Cardiac muscle cell (in vitro differentiated cells and primary cell): ENCODE data around the gene CSNK1G3. TPM values are rescaled to one million over a fixed set of nuclear protein-coding genes. Genes with fewer than 3 reads are reported as not detected.

ENCODE experiments used
- DNase-seq, 2 donors: peaks; one replicate each; pipeline versions ENCODE4 v3.0.0 to v3.0.0-alpha.2; 2010 to 2017; ENCODE audit warnings: low read depth in 1 of 2, low spot score in 1 of 2
- H3K27ac ChIP-seq: fragments of 200-600 bp; sonication (generic); 2 replicates; pipeline ENCODE4 v1.5.1; 2016
- H3K27me3 ChIP-seq: fragments of 200-600 bp; sonication (generic); 2 replicates; pipeline ENCODE4 v1.6.0; 2016; ENCODE audit warnings: control low read depth
- H3K36me3 ChIP-seq: fragments of 200-600 bp; sonication (generic); 2 replicates; pipeline ENCODE4 v1.5.1; 2016; ENCODE audit warnings: control low read depth
- H3K4me1 ChIP-seq: fragments of 200-600 bp; sonication (generic); 2 replicates; pipeline ENCODE4 v1.8.1; 2017; ENCODE audit warnings: low read depth, mild to moderate bottlenecking, mixed run types
- H3K4me3 ChIP-seq: fragments of 200-600 bp; sonication (generic); 2 replicates; pipeline ENCODE4 v1.5.1; 2016; ENCODE audit warnings: mild to moderate bottlenecking
- H3K9me3 ChIP-seq: fragments of 200-600 bp; sonication (generic); 2 replicates; pipeline ENCODE4 v1.5.1; 2017; ENCODE audit warnings: low read depth, mild to moderate bottlenecking, control low read depth
- polyA plus RNA-seq: library from polyadenylated mRNA; unstranded; fragments of >200 nt; fragmentation: Nextera tagmentation; extraction: Ambion mirVana; gene quantifications from 2 replicates; pipeline ENCODE4 v1.2.1, GENCODE V29; 2016
- total RNA-seq: library from RNA; depleted of rRNA; stranded (reverse); fragments of >200 nt; gene quantifications from 2 replicates; pipeline ENCODE4 v1.2.3, GENCODE V29; 2016
- TF ChIP-seq, protein P1 (sequence below): IDR thresholded peaks from 2 replicates; pipeline ENCODE4 v1.5.1; 2012; ENCODE audit warnings: low read depth, mild to moderate bottlenecking, low read length

CSNK1G3 gene
- total and polyA plus RNA-seq, 2 experiments from 2014 or later = 22.1 to 33.4 TPM

DNA sequence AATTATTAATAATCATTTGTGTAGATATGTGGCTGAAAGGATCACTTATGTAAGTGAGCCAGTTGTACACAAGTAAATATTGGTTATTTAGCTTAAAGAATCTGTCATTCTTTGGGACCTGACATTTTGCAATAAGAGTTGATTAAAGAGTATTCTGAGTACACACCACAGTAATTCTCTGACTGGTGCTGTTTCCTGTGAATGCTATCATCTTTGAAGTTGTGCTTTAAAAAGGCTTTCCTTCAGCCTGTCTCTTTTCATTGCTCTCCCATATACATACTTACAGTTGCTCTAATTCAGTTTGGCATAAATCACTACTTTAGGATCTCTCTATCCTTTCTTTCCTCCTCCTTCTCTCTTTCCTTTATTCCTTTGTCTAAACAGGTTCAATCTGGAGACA, 8.7 kb upstream of the CSNK1G3 start:
- DNase-seq = no peak
- Histone ChIP-seq H3K27me3 (no peaks in the 10 kb centered on the region), H3K27ac (no peak overlapping the region), H3K4me1 (no peaks in the 10 kb centered on the region), H3K36me3 (no peaks in the 10 kb centered on the region), H3K4me3 (no peak overlapping the region), H3K9me3 (no peaks in the 10 kb centered on the region)
- TF ChIP-seq, protein P1, sequence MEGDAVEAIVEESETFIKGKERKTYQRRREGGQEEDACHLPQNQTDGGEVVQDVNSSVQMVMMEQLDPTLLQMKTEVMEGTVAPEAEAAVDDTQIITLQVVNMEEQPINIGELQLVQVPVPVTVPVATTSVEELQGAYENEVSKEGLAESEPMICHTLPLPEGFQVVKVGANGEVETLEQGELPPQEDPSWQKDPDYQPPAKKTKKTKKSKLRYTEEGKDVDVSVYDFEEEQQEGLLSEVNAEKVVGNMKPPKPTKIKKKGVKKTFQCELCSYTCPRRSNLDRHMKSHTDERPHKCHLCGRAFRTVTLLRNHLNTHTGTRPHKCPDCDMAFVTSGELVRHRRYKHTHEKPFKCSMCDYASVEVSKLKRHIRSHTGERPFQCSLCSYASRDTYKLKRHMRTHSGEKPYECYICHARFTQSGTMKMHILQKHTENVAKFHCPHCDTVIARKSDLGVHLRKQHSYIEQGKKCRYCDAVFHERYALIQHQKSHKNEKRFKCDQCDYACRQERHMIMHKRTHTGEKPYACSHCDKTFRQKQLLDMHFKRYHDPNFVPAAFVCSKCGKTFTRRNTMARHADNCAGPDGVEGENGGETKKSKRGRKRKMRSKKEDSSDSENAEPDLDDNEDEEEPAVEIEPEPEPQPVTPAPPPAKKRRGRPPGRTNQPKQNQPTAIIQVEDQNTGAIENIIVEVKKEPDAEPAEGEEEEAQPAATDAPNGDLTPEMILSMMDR = no peak

DNA sequence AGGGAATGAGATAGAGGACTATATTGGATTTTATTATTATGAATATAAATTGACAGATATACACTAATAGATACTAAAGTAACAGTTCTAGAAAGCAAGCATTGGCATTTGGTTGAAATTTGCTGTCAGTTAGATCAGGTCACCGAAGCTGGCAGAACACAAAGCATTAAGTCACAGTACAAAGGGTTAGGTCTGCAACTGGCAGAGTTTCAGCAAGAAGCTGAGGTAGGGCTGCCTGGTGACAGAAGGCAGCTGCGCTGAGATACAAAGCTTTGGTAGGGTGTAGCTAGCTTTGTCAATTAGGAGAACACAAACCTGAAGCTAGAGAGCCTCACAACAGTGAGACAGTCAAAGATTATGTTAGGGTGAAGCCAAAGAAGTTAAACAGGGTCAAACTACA, 6.3 kb upstream of the CSNK1G3 start:
- Histone ChIP-seq H3K9me3 (no peaks in the 10 kb centered on the region), H3K27me3 (no peaks in the 10 kb centered on the region), H3K36me3 (no peaks in the 10 kb centered on the region), H3K27ac (no peak overlapping the region), H3K4me3 (no peak overlapping the region), H3K4me1 (no peaks in the 10 kb centered on the region)
- TF ChIP-seq, protein P1 = no peak
- no peak for DNase-seq

DNA sequence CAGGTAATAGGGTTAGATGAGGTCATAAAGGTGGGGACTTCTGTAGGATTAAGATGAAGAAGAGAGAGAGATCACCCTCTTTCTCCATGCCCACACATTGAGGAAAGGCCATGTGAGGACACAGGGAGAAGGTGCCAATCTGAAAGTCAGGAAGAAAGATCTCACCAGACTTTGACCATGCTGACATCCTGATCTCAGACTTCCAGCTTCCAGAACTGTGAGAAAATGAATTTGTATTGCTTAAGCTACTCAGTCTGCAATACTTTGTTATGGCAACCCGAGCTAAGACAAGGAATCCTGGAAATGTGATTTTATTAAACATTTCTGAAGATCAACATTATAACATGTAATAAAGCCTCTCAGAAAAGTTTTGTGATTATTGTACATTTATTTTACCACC, 3.5 kb upstream of the CSNK1G3 start:
- peaks cover 1% of the 10 kb centered on the region for H3K4me1 ChIP-seq
- no peak overlapping the region for H3K27ac ChIP-seq
- no peaks in the 10 kb centered on the region for H3K9me3 ChIP-seq
- H3K27me3 ChIP-seq = no peaks in the 10 kb centered on the region
- H3K36me3 ChIP-seq = no peaks in the 10 kb centered on the region
- no peak overlapping the region for H3K4me3 ChIP-seq
- TF ChIP-seq, protein P1 = no peak
- no peak for DNase-seq

DNA sequence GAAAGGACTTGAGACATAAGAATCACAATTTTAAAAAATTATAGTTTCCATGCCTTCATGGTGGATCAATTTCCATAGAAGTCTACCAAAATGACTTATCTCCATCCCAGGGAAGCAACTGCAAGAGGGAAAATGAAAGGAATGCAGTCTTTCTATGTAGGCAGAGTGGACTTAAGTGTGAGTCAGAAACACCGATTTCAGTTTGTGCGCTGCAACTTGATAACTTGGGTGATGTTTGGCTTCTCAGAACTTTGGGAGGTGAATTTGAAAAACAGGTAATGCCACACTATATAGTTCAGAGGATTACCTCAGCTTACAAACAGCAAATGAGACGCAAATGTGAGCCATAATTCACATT, 708 bp upstream of the CSNK1G3 start:
- H3K27me3 ChIP-seq = no peaks in the 10 kb centered on the region
- peak overlapping the region; percentile 81 for H3K27ac ChIP-seq
- TF ChIP-seq, protein P1 = no peak
- DNase-seq = peak in 1 of 2 donors; percentile 65
- H3K36me3 ChIP-seq = no peaks in the 10 kb centered on the region
- H3K4me1 ChIP-seq = peaks cover 6% of the 10 kb centered on the region
- peak overlapping the region; percentile 75 for H3K4me3 ChIP-seq
- H3K9me3 ChIP-seq = no peaks in the 10 kb centered on the region

DNA sequence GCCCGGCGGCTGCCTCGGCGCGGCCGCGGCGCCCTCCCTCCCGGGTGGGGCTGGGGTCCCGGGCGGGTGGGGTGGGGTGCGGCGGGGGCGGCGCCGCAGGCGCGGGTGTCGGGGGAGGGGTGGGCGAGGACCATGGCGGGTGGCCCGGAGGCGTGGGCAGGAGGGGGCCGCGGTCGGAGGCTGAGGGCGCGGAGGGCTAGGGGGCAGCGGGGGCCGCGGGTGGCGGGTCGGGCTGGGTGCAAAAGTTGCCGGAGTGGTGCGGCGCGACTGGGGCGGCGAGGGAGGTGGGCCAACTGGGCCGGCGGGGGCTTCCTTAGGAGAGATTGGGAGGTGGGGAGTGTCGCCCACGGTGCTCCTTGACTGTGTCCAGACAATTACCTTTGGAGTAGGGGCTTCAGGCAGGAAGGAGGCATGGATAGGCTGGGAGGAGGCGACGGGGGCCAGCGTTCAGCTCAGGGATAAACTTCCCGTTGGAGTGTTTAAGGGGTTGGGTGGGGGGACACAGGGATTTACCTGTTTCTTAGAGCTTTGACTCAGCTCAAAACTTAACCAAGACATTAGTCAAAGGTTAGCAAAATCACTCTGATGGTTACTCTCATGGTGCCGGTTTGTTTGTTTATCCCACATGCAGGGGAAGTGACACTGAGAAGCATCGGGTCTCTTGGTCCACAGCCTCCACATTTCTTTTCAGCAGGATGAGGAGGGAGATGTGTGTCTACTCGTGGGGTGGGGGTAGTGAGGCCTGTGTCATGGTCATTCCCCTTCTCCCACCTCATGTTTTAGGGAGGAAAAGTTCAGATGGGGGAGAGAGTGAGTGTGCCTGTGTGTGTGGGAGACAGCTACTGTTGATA, 859 bp downstream of the CSNK1G3 start:
- peak overlapping the region; percentile 98 for H3K27ac ChIP-seq

More for the DNA sequence above, 859 bp downstream of the CSNK1G3 start:
- no peaks in the 10 kb centered on the region for H3K27me3 ChIP-seq
- TF ChIP-seq, protein P1 = no peak
- H3K36me3 ChIP-seq = no peaks in the 10 kb centered on the region
- H3K9me3 ChIP-seq = no peaks in the 10 kb centered on the region
- peak overlapping the region; percentile 75 for H3K4me3 ChIP-seq
- peaks cover 7% of the 10 kb centered on the region for H3K4me1 ChIP-seq
- peak; percentile 41 to 47 for DNase-seq
